ENCODE results near the gene JAZF1. TPM values are rescaled to one million over a fixed set of nuclear protein-coding genes. Genes with fewer than 3 reads are reported as not detected.

The JAZF1 gene
- total and polyA plus RNA-seq, 2 of the 8 experiments (the other 6 are each of a cell fraction or from before 2014, with no cell fraction given) = 2.6 to 21.8 TPM

DNA sequence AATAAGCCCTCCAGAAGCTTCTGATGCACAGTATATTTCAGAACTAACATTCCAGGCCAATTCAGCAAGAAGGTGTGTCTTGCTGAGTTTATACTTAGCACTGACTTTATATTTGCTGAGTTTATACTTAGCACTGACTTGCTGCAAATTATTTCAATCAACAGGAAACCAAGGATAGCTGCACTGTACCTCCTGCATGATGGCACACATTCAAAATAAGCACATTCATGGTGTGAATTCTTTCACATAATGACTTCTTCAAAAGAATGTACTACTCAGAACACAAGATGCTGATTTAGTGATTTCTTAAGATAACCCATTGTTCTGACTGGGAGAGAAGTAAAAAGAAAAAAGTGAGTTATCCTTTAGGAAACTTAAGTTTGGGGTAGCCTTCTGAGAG lies 52.0 kb downstream of the JAZF1 start:
- Histone ChIP-seq H3K27ac (ENCODE audit: low read depth, low read length) (no peak overlapping the region), H3K36me3 (ENCODE audit: control insufficient read depth in 2 of 4, insufficient read depth in 4 of 4, low read length in 3 of 4) (no peaks in the 10 kb centered on the region), H3K23me2 (ENCODE audit: low read depth, low read length) (no peaks in the 10 kb centered on the region), H3K4me3 (ENCODE audit: extremely low read depth in 1 of 4, insufficient read depth in 2 of 4, low read depth in 3 of 4, low read length in 4 of 4) (no peak overlapping the region), H3K56ac (replicated peaks; ENCODE audit: insufficient read length, low read depth, low read length) (no peak overlapping the region), H2BK5ac (ENCODE audit: low read depth, low read length) (no peak overlapping the region), H2BK12ac (ENCODE audit: low read depth, low read length) (no peak overlapping the region), H3K27me3 (replicated peaks in 1 of 4; ENCODE audit: control insufficient read depth in 3 of 4, extremely low read depth in 1 of 4, insufficient read depth in 3 of 4, low read length in 3 of 4) (peaks cover 0 to 10% (median under 1%) of the 10 kb centered on the region in 4 experiments; a peak in 3 of 7 replicates), H4K20me1 (replicated peaks in 1 of 2; ENCODE audit: control insufficient read depth in 1 of 2, insufficient read depth in 2 of 2, low read length in 2 of 2) (no peaks in the 10 kb centered on the region), H2BK20ac (ENCODE audit: low read length) (no peak overlapping the region), H2BK120ac (replicated peaks; ENCODE audit: low read depth, low read length) (no peak overlapping the region), H2AFZ (ENCODE audit: low read length) (no peak overlapping the region), H3K79me1 (ENCODE audit: low read depth, low read length) (peaks cover 3% of the 10 kb centered on the region; the same call in 1 of the 2 replicates), H3K4ac (replicated peaks; ENCODE audit: insufficient read length, low read depth, low read length) (no peak overlapping the region), H3K9me3 (ENCODE audit: insufficient read depth in 2 of 2, low read depth in 1 of 2, low read length in 1 of 2) (no peaks in the 10 kb centered on the region), H2AK5ac (ENCODE audit: low read depth, low read length) (no peak overlapping the region), H3K79me2 (ENCODE audit: control insufficient read depth in 1 of 2, insufficient read depth in 2 of 2, low read length in 2 of 2) (no peaks in the 10 kb centered on the region; a peak in 1 of 4 replicates), H3K14ac (ENCODE audit: insufficient read length) (no peak overlapping the region), H4K8ac (ENCODE audit: extremely low read depth, insufficient read depth, low read length) (no peak overlapping the region), H2BK15ac (ENCODE audit: low read length) (no peak overlapping the region), H3K9ac (replicated peaks in 1 of 4; ENCODE audit: extremely low read depth in 1 of 4, low read depth in 3 of 4, low read length in 3 of 4) (no peak overlapping the region), H4K5ac (ENCODE audit: insufficient read length, low read depth, low read length) (no peak overlapping the region), H3K4me2 (ENCODE audit: insufficient read depth in 1 of 2, low read depth in 2 of 2, low read length in 2 of 2) (no peak overlapping the region), H3K18ac (ENCODE audit: extremely low read depth, low read length) (no peak overlapping the region), H3K4me1 (replicated peaks in 1 of 4; ENCODE audit: control insufficient read depth in 3 of 4, insufficient read depth in 4 of 4, low read length in 3 of 4) (peaks cover 6 to 12% (median 8%) of the 10 kb centered on the region in 4 experiments), H4K91ac (replicated peaks; ENCODE audit: insufficient read length, low read length) (no peak overlapping the region), H3K23ac (ENCODE audit: insufficient read length) (no peak overlapping the region)
- ChIA-PET CTCF (ENCODE audit: partially characterized antibody) (interaction anchor here (0.6 kb wide), 1 partner anchor 76 kb away, joined by 5 read pairs; no protein-coding TSS in a partner anchor), POLR2A (ENCODE audit: partially characterized antibody) (interaction anchor here (0.6 kb wide), 1 partner anchor 597 kb away, joined by 3 read pairs; no protein-coding TSS in a partner anchor)
- DNase-seq (ENCODE audit: low read depth in 1 of 2, low spot score in 2 of 2) (no peak), FAIRE-seq (no peak)
- TF ChIP-seq TAF7 (optimal IDR thresholded peaks at IDR 0.05; ENCODE audit: borderline replicate concordance, low read depth, low read length) (no peak), FOSL1 (IDR thresholded peaks at IDR 0.05; ENCODE audit: insufficient read depth, low read depth, low read length) (no peak), SIX5 (IDR thresholded peaks at IDR 0.05; ENCODE audit: low read depth, low read length) (no peak), CBX5 (IDR thresholded peaks at IDR 0.05; ENCODE audit: low read depth, low read length) (no peak), TBP (IDR thresholded peaks at IDR 0.05; ENCODE audit: low read depth, low read length) (no peak), GABPA (IDR thresholded peaks at IDR 0.05; ENCODE audit: borderline replicate concordance, insufficient read depth, low read length) (no peak), RNF2 (IDR thresholded peaks at IDR 0.05; ENCODE audit: borderline replicate concordance, low read depth, low read length, missing control alignments, poor library complexity, severe bottlenecking) (no peak), SP2 (IDR thresholded peaks at IDR 0.05; ENCODE audit: low read length) (no peak), KDM4A (IDR thresholded peaks at IDR 0.05; ENCODE audit: low read depth, low read length, severe bottlenecking) (no peak), SIN3A (conservative IDR thresholded peaks at IDR 0.05 in 1 of 2, IDR thresholded peaks at IDR 0.05 in 1 of 2; ENCODE audit: low read depth in 1 of 2, low read length in 2 of 2) (no peak)

All from H1 (cell line).